ENCODE measurements around the gene BICD2. TPM values are rescaled to one million over a fixed set of nuclear protein-coding genes. Genes with fewer than 3 reads are reported as not detected.

The BICD2 gene
- total RNA-seq, 1 experiment from 2014 or later = 34.3 TPM

- DNase-seq = no peak
- H3K36me3 ChIP-seq (replicated peaks; ENCODE audit: control insufficient read depth, insufficient read depth, low read length) = peaks cover 6% of the 10 kb centered on the region
- no peak overlapping the region for H3K4me3 ChIP-seq (ENCODE audit: insufficient read depth, low read depth, low read length)
- H3K27me3 ChIP-seq (ENCODE audit: control insufficient read depth, insufficient read depth, low read length) = no peaks in the 10 kb centered on the region
These were observed 33.7 kb downstream of the BICD2 start for GRCh38 chr9:92730897-92731296.

- Histone ChIP-seq H3K4me3 (ENCODE audit: insufficient read depth, low read depth, low read length) (no peak overlapping the region), H3K36me3 (replicated peaks; ENCODE audit: control insufficient read depth, insufficient read depth, low read length) (peaks cover 6% of the 10 kb centered on the region), H3K27me3 (ENCODE audit: control insufficient read depth, insufficient read depth, low read length) (no peaks in the 10 kb centered on the region)
- DNase-seq = peak; percentile 38
These were observed 34.9 kb downstream of the BICD2 start for GRCh38 chr9:92729735-92730155.

GRCh38 chr9:92728831-92729734, 35.5 kb downstream of the BICD2 start:
- peak; percentile 80 for DNase-seq
- Histone ChIP-seq H3K4me3 (ENCODE audit: insufficient read depth, low read depth, low read length) (no peak overlapping the region), H3K36me3 (replicated peaks; ENCODE audit: control insufficient read depth, insufficient read depth, low read length) (peaks cover 6% of the 10 kb centered on the region), H3K27me3 (ENCODE audit: control insufficient read depth, insufficient read depth, low read length) (no peaks in the 10 kb centered on the region)

GRCh38 chr9:92727716-92728700, 36.6 kb downstream of the BICD2 start:
- DNase-seq = peak; percentile 26
- peaks cover 6% of the 10 kb centered on the region for H3K36me3 ChIP-seq (replicated peaks; ENCODE audit: control insufficient read depth, insufficient read depth, low read length)
- no peak overlapping the region for H3K4me3 ChIP-seq (ENCODE audit: insufficient read depth, low read depth, low read length)
- no peaks in the 10 kb centered on the region for H3K27me3 ChIP-seq (ENCODE audit: control insufficient read depth, insufficient read depth, low read length)

- DNase-seq = peak; percentile 29
These were observed 37.5 kb downstream of the BICD2 start for GRCh38 chr9:92726971-92727715.

GRCh38 chr9:92726348-92726747, 38.3 kb downstream of the BICD2 start:
- no peaks in the 10 kb centered on the region for H3K27me3 ChIP-seq (ENCODE audit: control insufficient read depth, insufficient read depth, low read length)
- no peak overlapping the region for H3K4me3 ChIP-seq (ENCODE audit: insufficient read depth, low read depth, low read length)
- DNase-seq = no peak
- peaks cover 15% of the 10 kb centered on the region for H3K36me3 ChIP-seq (replicated peaks; ENCODE audit: control insufficient read depth, insufficient read depth, low read length)

More at GRCh38 chr9:92726971-92727715, 37.5 kb downstream of the BICD2 start:
- Histone ChIP-seq H3K36me3 (replicated peaks; ENCODE audit: control insufficient read depth, insufficient read depth, low read length) (peaks cover 10% of the 10 kb centered on the region), H3K27me3 (ENCODE audit: control insufficient read depth, insufficient read depth, low read length) (no peaks in the 10 kb centered on the region), H3K4me3 (ENCODE audit: insufficient read depth, low read depth, low read length) (no peak overlapping the region)

GRCh38 chr9:92725766-92726165, 38.9 kb downstream of the BICD2 start:
- no peak for DNase-seq
- peaks cover 17% of the 10 kb centered on the region for H3K36me3 ChIP-seq (replicated peaks; ENCODE audit: control insufficient read depth, insufficient read depth, low read length)
- no peaks in the 10 kb centered on the region for H3K27me3 ChIP-seq (ENCODE audit: control insufficient read depth, insufficient read depth, low read length)
- no peak overlapping the region for H3K4me3 ChIP-seq (ENCODE audit: insufficient read depth, low read depth, low read length)

GRCh38 chr9:92725266-92725545, 39.4 kb downstream of the BICD2 start:
- DNase-seq = no peak
- H3K36me3 ChIP-seq (replicated peaks; ENCODE audit: control insufficient read depth, insufficient read depth, low read length) = peaks cover 20% of the 10 kb centered on the region
- H3K4me3 ChIP-seq (ENCODE audit: insufficient read depth, low read depth, low read length) = no peak overlapping the region
- H3K27me3 ChIP-seq (ENCODE audit: control insufficient read depth, insufficient read depth, low read length) = no peaks in the 10 kb centered on the region

GRCh38 chr9:92724528-92725265, 39.9 kb downstream of the BICD2 start:
- peaks cover 25% of the 10 kb centered on the region for H3K36me3 ChIP-seq (replicated peaks; ENCODE audit: control insufficient read depth, insufficient read depth, low read length)
- peak; percentile 42 for DNase-seq
- H3K4me3 ChIP-seq (ENCODE audit: insufficient read depth, low read depth, low read length) = no peak overlapping the region
- no peaks in the 10 kb centered on the region for H3K27me3 ChIP-seq (ENCODE audit: control insufficient read depth, insufficient read depth, low read length)

GRCh38 chr9:92723801-92724323, 40.8 kb downstream of the BICD2 start:
- Histone ChIP-seq H3K27me3 (ENCODE audit: control insufficient read depth, insufficient read depth, low read length) (no peaks in the 10 kb centered on the region), H3K4me3 (ENCODE audit: insufficient read depth, low read depth, low read length) (no peak overlapping the region), H3K36me3 (replicated peaks; ENCODE audit: control insufficient read depth, insufficient read depth, low read length) (peaks cover 28% of the 10 kb centered on the region)
- DNase-seq = no peak

- no peak overlapping the region for H3K4me3 ChIP-seq (ENCODE audit: insufficient read depth, low read depth, low read length)
- peaks cover 28% of the 10 kb centered on the region for H3K36me3 ChIP-seq (replicated peaks; ENCODE audit: control insufficient read depth, insufficient read depth, low read length)
- no peaks in the 10 kb centered on the region for H3K27me3 ChIP-seq (ENCODE audit: control insufficient read depth, insufficient read depth, low read length)
- no peak for DNase-seq
These were observed 41.4 kb downstream of the BICD2 start for GRCh38 chr9:92723299-92723625.

- Histone ChIP-seq H3K27me3 (ENCODE audit: control insufficient read depth, insufficient read depth, low read length) (no peaks in the 10 kb centered on the region), H3K36me3 (replicated peaks; ENCODE audit: control insufficient read depth, insufficient read depth, low read length) (peaks cover 30% of the 10 kb centered on the region), H3K4me3 (ENCODE audit: insufficient read depth, low read depth, low read length) (no peak overlapping the region)
- no peak for DNase-seq
These were observed 42.0 kb downstream of the BICD2 start for GRCh38 chr9:92722386-92723298.

- Histone ChIP-seq H3K27me3 (ENCODE audit: control insufficient read depth, insufficient read depth, low read length) (no peaks in the 10 kb centered on the region), H3K36me3 (replicated peaks; ENCODE audit: control insufficient read depth, insufficient read depth, low read length) (peaks cover 38% of the 10 kb centered on the region), H3K4me3 (ENCODE audit: insufficient read depth, low read depth, low read length) (no peak overlapping the region)
- DNase-seq = no peak
These were observed 43.1 kb downstream of the BICD2 start for GRCh38 chr9:92721548-92721947.
